GM19351 (cell line): Measurements from ENCODE around the gene NAIF1.
"Not testable (repeated sequence)": the region's sequence is repeated elsewhere in the genome, so short reads cannot be mapped to it uniquely, and the experiment has no call there.

Experiments used
- ATAC-seq: cut with Tn5 transposase; IDR thresholded peaks from one replicate; pipeline ENCODE4 v1.9.1; 2021; ENCODE audit warnings: mild to moderate bottlenecking, moderate library complexity; ENCODE audit not compliant: unreplicated experiment

NAIF1 gene

DNA sequence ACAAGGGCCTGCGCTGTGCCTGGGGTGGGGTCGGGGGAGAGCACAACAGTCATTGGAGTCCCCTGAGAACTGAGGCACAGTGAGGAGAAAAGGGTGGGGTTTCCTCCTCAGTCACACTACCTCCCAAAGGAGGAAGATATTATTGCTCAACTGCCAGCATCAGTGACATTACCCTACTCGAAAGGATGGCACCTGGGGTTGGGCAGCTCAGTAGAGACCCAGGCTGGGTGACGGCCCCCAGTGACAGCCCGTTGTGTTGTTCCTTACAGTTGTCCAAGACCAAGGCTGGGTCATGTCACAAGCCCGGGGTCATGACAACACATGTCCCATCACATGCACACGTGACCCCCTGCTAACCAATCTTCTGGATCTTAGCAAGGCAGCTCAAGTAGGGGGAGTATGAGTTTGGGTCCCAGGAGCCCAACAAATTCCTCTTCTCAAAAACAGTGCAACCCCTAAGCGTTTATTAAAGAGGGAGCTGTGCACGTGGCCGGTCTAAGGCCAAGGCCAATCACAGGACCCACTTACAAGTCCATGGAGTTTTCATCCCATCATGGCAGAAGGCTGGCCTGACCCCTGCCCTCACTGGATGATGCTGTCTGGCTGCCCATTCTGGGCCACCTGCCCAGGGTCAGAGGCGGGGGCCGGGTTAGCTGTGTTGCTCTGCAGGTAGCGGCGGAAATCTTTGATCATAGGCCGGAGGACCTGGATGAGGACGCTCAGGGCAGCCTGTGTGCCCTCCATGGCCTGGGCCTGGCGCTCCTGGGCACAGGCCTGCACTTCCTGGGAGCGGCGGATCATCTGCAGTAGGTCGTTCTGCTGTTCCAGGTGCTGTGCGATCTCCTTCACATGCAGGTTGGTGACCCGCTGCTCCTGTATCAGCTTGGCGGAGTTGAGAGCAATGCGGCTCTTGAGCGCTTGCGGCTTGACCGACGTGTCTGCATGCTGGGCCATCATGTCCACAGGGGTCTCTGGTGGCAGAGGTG lies 4.0 kb downstream of the NAIF1 start:
- ATAC-seq, result no peak

DNA sequence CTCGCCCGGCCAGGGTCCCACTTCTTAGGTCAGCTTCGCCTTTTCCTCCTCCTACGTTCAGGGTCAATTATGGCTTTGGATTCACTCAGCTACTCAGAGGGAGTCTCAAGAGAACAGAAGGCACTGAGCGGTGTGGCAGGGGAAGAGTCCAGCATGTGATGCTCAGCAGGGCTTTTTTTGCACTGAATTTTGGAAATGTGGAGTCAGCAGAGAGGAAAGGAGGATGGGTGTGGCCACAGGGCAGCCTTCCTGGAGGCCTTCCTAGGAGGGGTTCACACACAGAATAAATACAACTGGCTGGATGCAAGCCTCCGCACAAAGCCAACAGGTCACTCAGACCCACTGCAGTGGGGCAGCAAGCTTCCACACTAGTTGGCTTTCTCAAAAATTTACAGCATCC lies 4.8 kb downstream of the NAIF1 start:
- no peak for ATAC-seq

DNA sequence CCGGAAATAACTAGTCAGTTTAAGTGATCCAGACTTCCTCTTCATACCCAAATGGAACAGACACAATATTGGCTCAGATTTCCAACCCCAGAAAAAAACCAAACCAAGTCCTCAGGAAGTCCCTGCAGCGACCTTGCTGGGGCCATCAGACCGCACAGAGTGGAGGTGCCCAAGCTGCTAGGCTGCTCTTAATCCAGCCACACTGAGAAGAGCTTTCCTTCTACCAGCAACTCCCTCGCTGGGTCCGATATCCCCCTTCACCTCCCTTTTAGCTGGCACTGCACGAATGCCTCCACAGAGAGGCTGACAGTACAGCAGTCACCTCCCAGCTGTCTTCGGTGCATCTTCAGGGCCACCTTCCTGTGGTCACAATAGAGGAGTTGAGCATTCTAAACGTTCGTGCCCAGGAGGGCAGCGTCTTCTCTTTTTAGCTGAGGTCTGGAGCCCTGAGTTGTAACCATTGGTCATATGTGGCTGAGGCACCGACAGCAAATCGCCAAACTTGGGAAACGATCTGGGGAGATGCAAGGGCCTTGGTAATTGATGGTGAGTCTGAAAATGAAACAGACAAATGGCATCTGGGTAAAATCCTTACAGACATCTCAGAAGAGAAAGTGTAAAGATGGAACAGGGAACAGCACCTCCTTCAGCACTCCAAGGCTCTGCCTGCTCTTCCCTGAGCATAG lies 5.7 kb downstream of the NAIF1 start:
- ATAC-seq, result no peak

DNA sequence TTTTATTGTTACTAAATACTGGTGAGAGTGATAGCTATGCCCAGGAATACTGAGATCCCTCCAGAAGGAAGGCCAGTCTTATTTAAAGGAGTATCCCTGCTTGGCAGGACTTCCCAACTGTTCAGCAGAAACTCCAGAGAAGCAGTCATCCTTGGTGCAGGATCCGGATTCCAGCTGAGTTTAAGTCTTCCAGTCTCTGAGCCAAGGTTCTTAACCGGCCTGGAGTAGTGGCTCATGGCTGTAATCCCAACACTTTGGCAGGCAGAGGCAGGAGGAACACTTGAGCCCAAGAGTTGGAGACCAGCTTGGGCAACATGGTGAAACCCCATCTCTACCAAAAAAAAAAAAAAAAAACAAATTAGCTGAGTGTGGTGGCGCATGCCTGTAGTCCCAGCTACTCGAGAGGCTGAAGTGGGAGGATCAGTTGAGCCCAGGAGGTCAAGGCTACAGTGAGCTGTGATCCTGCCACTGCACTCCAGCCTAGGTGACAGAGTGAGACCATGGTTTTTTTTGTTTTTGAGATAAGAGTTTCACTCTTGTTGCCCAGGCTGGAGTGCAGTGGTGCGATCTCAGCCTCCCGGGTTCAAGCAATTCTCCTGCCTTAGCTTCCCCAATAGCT lies 7.6 kb downstream of the NAIF1 start:
- no peak for ATAC-seq

DNA sequence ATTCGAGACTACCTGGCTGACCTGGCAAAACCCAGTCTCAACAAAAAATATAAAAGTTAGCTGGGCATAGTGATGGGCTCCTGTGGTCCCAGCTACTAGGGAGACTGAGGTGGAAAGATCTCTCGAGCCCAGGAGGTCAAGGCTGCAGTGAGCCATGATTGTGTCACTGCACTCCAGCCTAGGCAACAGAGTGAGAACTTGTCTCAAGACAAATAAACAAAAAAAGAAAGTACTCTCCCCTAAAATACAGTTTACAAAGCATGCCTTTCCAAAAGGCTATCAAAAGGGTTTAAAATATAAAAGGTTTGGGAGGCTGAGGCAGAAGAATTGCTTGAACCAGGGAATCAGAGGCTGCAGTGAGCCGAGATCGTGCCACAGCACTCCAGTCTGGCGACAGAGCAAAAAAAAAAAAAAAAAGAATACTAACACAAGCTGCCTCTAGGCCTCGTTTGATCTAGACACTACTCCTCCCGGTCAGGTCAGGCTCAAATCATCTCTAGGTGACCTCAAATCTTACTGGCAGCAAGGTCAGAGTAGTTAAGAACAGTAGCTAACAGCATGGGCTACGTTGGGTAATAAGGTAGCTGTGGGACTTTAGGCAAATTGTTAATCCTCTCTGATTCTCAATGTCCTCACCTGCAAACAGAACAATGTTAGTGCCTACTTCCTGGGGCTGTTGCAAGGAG lies 9.3 kb downstream of the NAIF1 start:
- ATAC-seq, result no peak

DNA sequence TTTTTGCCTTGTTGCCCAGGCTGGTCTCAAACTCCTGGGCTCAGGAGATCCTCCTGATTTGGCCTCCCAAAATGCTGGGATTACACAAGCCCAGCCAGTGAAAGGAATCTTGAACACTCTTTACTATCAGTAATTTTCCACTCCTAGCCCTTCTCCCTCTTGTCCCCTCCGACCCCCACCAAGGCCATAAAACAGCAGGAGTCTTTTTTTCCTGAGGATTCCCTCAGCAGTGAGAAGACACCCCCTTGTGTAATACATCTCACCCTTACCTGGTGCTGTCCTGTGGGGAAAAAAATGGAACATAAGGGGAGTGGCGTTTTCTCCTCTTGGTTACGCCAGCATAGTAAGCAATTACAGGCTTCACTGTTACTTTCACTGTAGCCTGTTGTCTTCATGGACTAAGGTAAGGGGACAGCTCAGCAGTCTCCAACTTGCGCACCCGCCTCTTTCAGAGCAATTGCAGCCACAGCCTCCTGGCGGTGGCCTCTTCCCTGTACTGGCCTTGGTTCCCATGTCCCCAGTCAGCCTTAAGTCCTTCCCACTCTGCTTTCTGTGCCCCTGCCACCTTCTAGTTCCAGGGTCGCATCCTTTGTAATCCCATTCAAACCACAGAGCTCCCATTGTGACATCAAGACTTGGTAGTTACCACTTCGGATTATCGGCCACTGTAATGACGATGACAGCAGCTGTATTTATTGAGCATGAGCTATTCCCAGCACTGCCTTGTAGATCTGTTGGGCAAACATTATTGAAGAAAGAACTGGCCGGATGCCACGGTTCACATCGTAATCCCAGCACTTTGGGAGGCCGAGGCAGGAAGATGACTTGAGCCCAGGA lies 10.0 kb downstream of the NAIF1 start:
- ATAC-seq, result no peak

DNA sequence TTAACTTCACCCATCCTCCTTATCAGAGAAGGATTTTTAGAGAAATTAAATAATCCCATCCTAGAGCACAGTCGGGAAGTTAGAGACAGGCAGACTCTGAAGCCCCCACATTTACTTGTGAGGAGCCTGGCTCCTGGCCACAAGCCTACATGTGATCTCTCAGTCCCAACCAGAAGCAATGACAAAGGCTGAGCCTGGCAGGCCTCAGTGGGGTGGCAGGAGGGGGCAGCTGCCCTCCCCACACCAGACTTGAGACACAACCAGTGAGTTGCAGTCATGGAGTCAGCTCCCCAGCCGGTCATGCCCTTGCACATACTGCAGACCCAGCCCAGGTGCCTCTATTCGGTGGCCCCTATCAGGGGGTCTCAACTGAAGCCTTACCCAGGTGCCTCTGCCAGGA lies 11.0 kb downstream of the NAIF1 start:
- no peak for ATAC-seq

DNA sequence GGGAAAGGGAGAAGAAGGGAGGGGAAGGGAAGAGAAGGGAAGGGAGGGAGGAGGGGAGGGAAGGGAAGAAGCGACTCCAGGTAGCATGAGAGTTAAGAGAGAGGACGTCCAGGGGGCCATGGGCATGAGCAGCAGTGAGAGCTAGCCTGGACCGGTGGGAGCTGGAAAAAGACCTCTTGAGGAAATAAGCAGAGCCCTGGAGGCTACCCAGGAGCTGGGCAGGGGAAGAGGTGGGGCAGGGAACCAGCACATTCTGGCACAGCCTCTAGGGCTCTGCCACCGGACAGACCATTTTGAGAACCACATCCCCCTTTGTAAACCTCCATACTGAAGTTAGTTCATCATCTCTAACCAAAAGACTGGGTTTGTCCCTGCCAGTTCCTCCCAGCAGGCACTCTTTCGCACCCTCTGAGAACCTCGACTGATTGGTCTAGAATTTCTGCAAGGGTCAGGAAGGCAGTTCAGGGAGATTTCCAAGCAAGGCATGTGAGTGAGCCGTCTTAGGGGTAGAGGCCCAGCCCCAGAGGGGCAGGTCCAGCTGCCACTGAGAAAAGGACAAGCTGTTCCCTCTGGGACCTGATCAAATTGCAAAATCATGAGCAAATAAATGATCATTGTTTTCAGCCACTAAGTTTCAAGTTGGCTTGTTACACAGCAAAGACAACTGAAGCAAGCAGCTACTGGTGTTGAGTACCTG lies 11.6 kb downstream of the NAIF1 start:
- no peak for ATAC-seq

DNA sequence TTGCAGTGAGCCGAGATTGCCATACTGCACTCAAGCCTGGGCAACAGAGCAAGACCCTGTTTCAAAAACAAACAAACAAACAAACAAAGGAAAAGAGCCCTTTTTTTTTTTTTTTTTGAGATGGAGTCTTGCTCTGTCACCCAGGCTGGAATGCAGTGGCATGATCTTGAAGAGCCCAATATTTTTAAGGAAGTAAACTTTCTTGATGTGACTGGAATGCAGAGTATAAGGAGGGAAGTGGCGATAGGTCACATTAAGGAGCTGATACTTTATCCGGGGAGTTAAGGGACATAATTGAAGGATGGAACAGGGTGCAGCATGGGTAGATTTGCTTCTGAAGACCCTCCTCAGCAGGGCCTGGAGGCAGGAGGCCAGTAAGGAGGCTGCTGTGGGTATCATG lies 13.0 kb downstream of the NAIF1 start:
- no peak for ATAC-seq

DNA sequence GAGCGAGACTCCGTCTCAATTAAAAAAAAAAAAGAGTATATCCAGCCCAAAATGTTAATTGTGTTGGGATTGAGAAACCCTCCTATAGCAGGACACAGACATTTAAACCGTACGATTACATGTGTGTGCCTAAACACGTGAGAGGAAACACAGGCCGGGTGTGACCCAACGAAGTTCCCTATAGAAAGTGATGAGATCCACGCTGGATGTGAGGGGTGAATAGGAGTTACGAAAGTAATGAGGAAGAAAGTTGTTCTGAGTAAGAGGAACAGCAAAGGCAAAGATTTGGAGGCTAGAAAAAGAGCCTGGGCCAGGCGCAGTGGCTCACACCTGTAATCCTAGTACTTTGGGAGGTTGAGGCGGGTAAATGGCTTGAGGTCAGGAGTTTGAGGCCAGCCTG lies 13.6 kb downstream of the NAIF1 start:
- ATAC-seq, result no peak

DNA sequence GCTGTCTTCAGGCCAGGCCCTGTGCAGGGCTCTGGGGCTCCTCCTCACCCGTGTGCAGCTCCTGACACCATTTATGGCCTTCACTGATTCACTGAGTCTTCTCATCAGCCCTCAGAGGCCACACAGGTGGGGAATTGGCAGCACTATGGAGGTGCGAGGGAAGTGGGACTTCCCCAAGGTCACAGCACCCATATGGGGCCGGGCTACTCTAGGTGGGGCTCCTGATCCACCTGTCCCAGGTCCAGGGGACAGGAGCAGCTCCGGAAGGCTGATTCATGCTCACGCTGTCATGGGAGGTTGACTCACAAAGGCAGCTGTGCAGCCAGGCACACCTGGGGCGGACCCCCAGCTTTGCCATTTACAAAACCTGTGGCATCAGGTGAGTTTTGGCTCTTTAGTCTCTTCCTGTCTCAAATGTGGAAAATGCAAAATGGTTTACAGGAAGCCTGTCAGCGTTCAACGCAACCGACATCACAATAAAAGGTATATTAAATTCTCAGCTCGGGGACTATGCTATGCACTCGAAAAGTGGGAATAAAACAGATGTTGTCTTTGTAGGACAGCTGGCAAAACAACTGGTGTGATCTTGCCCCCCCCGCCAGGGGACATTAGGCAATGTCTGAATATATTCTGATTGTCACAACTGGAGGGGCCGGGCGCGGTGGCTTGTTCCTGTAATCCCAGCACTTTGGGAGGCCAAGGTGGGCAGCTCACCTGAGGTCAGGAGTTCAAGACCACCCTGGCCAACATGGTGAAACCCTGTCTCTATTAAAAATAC lies 15.0 kb downstream of the NAIF1 start:
- no peak for ATAC-seq

DNA sequence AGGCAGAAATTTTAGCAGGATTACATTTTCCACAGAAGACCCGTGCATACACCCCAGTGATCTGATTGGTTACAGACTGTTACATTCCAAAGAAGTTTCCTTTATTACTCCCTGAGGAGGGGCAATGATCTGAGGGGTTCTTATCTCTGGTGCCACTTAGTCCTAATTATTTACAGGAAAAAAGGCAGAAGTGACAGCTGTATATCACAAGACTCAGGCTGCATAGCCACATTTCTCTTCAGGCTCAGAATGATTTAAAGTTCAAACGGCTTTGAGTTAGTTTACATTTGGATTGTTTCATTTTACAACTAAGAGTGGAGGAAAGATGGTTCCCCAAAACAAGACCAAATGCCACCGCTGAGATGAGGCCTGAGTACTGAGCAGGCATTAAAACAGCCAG lies 17.3 kb downstream of the NAIF1 start:
- ATAC-seq, result no peak

DNA sequence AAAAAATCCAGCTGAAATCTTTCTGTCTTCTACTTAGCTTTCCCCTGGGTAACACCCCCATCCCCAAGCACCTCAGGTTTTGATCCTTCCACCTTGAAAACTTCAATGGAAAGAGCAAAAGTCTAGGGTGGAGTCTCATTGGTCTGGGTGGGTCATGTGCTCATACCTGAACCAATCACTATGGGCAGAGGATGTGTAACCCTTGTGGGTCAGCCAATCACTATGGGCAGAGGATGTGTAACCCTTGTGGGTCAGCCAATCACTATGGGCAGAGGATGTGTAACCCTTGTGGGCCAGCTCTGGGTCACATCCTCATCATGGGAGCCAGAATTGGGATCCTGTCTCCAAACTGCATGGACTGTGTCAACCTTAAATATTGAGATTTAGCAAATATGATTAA lies 18.5 kb downstream of the NAIF1 start:
- no peak for ATAC-seq

DNA sequence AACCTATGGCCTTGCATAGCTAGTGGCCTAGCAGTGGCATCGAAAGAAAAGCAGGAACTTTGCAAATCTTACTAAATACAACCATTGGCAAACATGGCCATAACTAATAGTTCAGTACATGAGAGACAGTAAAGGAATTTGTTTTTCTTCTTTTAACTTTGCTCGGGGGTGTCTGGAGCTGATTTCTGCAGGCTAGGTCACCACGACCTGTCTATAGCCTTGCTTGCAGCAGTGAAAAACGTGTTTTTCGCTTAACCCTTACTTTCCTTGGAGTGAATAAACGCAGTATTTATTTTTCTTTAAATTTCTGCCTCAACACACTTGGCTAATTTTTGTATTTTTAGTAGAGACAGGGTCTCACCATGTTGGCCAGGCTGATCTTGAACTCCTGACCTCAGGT lies 19.9 kb downstream of the NAIF1 start:
- ATAC-seq, result no peak

DNA sequence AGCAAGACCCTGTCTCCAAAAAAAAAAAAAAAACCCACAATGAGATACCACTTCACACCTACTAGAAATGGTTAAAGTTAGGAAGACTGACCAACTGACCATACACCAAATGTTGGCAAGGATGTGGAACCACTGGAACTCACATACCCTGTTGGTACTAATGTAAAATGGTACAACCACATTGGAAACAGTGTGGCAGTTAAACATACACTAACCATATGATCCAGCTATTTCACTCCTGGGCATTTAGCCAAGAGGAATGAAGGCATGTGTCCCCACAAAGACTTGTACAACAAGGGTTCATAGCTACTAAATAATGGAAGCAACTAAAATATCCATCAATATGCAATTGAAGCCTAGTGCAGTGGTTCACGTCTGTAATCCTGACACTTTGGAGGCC lies 21.3 kb downstream of the NAIF1 start:
- ATAC-seq, result no peak

DNA sequence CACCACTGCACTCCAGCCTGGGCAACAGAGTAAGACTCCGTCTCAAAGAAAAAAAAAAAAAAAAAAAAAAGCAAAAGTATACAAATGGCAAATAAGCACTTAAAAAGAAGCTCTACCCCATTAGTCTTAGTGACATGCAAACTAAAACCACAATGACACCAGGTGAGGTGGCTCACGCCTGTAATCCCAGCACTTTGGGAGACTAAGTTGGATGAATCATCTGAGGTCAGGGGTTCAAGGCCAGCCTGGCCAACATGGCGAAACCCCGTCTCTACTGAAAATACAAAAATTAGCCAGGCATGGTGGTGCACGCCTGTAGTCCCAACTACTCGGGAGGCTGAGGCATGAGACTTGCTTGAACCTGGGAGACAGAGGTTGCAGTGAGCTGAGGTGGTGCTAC lies 21.7 kb downstream of the NAIF1 start:
- not testable (repeated sequence) for ATAC-seq

DNA sequence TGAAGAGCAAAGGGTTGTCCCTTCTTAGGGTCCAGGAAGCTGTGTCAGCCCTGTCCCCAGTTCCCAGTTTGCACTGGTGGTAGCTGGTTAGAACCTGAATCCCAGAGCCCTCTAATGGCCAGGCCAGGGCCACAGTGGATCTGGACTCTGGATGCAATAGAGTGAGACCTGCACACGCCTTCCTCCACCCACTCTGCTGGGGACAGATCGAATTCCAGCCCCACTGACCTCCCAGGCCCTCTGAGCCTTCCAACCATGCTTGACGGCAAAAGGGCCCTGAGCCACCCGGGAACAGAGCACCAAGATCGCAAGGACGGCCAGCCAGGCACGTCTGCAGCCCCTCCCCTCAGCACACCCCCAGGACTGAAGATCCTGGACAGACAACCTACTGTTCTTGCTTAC lies 23.7 kb downstream of the NAIF1 start:
- ATAC-seq, result no peak

DNA sequence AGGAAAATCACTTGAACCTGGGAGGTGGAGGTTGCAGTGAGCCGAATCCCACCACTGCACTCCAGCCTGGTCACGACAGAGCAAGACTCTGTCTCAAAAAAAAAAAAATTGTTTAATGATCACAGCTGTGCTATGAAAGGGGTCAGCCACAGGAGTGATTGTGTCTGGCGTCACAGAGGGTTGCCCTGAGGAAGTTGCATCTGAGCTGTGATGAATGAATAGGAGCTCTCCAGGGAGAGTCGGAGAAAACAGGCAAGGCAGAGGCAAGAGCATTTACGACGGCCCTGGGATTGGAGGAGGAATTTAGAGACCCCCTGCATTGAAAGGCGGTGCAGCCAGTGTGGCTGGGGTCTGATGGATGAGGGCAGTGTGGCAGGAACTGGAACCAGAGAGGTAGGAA lies 25.1 kb downstream of the NAIF1 start:
- no peak for ATAC-seq

DNA sequence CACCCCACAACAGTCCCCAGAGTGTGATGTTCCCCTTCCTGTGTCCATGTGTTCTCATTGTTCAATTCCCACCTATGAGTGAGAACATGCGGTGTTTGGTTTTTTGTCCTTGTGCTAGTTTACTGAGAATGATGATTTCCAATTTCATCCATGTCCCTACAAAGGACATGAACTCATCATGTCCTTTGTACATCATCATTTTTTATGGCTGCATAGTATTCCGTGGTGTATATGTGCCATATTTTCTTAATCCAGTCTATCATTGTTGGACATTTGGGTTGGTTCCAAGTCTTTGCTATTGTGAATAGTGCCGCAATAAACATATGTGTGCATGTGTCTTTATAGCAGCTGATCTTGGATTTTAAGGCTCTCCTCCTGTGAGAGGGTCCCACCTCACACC lies 26.3 kb downstream of the NAIF1 start:
- not testable (repeated sequence) for ATAC-seq
